HCT116 (cell line): ENCODE measurements around the gene CELF3.

ENCODE experiments used
- CEBPB ChIP-seq: IDR thresholded peaks from 2 replicates; pipeline ENCODE4 v1.6.1; 2012; ENCODE audit warnings: low read depth
- CTCF ChIP-seq, 3 experiments: fragments of 200-600 bp in 1 of 3; sonication (generic) in 1 of 3; IDR thresholded peaks in 2 of 3; conservative IDR thresholded peaks in 1 of 3; 2 replicates each; pipeline ENCODE4 v1.5.1; 2012 to 2017; ENCODE audit warnings: low read depth in 2 of 3, low read length in 2 of 3, antibody characterized with exemption in 1 of 3, borderline replicate concordance in 1 of 3, control low read depth in 1 of 3, mild to moderate bottlenecking in 1 of 3, mixed read lengths in 1 of 3, mixed run types in 1 of 3, moderate library complexity in 1 of 3; ENCODE audit not compliant: insufficient read depth in 1 of 3
- EZH2phosphoT487 ChIP-seq: fragments of 200-600 bp; IDR thresholded peaks from 2 replicates; pipeline ENCODE4 v1.6.1; 2018; ENCODE audit warnings: antibody characterized with exemption, borderline replicate concordance
- MAX ChIP-seq: IDR thresholded peaks from 2 replicates; pipeline ENCODE4 v1.6.1; 2012
- POLR2AphosphoS5 ChIP-seq: IDR thresholded peaks from 2 replicates; pipeline ENCODE4 v1.6.1; 2011; ENCODE audit warnings: mild to moderate bottlenecking, low read depth, low read length, moderate library complexity
- RAD21 ChIP-seq: IDR thresholded peaks from 2 replicates; pipeline ENCODE4 v1.6.1; 2012; ENCODE audit warnings: low read depth, mild to moderate bottlenecking
- TCF7L2 ChIP-seq: IDR thresholded peaks from 2 replicates; pipeline ENCODE4 v1.7.0; 2011; ENCODE audit warnings: borderline replicate concordance, inconsistent platforms; ENCODE audit not compliant: insufficient read depth, insufficient read length; ENCODE audit errors: extremely low read depth
- ZFX ChIP-seq: fragments of 450-650 bp; IDR thresholded peaks from 2 replicates; pipeline ENCODE4 v1.6.1; 2017
- ZNF274 ChIP-seq: fragments of 200-500 bp; sonication (Bioruptor generic); IDR thresholded peaks from 2 replicates; pipeline ENCODE4 v1.6.1; 2014; ENCODE audit warnings: mild to moderate bottlenecking, low read depth, low read length, inconsistent platforms
- TF ChIP-seq, protein P1 (sequence below): IDR thresholded peaks from 2 replicates; pipeline ENCODE4 v1.6.1; 2012

GRCh38 chr1:151706464-151707415, 9.9 kb downstream of the CELF3 start:
- TF ChIP-seq CEBPB (no peak), POLR2AphosphoS5 (no peak), CTCF (IDR thresholded peaks at IDR 0.05 in 2 of 3, conservative IDR thresholded peaks at IDR 0.05 in 1 of 3; ENCODE audit: borderline replicate concordance in 1 of 3, insufficient read depth in 1 of 3, low read depth in 2 of 3, low read length in 2 of 3) (no peak), RAD21 (no peak), MAX (no peak), ZFX (no peak), ZNF274 (no peak), TCF7L2 (no peak), EZH2phosphoT487 (no peak)
- TF ChIP-seq, protein P1, sequence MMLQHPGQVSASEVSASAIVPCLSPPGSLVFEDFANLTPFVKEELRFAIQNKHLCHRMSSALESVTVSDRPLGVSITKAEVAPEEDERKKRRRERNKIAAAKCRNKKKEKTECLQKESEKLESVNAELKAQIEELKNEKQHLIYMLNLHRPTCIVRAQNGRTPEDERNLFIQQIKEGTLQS: no peak
